AG04450 (cell line): ENCODE results near the gene TOR1A. TPM values are rescaled to one million over a fixed set of nuclear protein-coding genes. Genes with fewer than 3 reads are reported as not detected.

ENCODE experiments used
- CTCF ChIA-PET: fragments of 300-600, 350-600 bp; formaldehyde crosslinking; extraction: SDS; loops from one replicate; lab custom pipeline; 2022; ENCODE audit warnings: antibody characterized with exemption, inconsistent platforms; lab: Charles Lee
- POLR2A ChIA-PET: fragments of 350-600 bp; formaldehyde crosslinking; extraction: SDS; loops from one replicate; lab custom pipeline; 2021; ENCODE audit warnings: antibody characterized with exemption, inconsistent platforms; lab: Yijun Ruan, JAX
- DNase-seq: peaks from one replicate; pipeline ENCODE4 v3.0.0-alpha.2; 2011; ENCODE audit warnings: low read depth, low spot score
- H3K27ac ChIP-seq: one replicate; pipeline ENCODE4 v1.5.1; 2012; ENCODE audit warnings: low read depth, low read length, control low read depth
- H3K27me3 ChIP-seq: one replicate; pipeline ENCODE4 v1.6.0; 2012; ENCODE audit warnings: low read length; ENCODE audit not compliant: control insufficient read depth, insufficient read depth
- H3K4me3 ChIP-seq: 2 replicates; pipeline ENCODE4 v1.5.1; 2011; ENCODE audit warnings: mild to moderate bottlenecking, low read depth, low read length, control low read depth
- H3K9me3 ChIP-seq: 2 replicates; pipeline ENCODE4 v1.5.1; 2012; ENCODE audit warnings: low read length; ENCODE audit not compliant: control insufficient read depth, insufficient read depth
- CTCF ChIP-seq: IDR thresholded peaks from 2 replicates; pipeline ENCODE4 v1.5.1; 2011; ENCODE audit warnings: low read depth, low read length, control low read depth, inconsistent platforms
- polyA plus RNA-seq: library from polyadenylated mRNA; depleted of rRNA; stranded (reverse); fragments of >200 nt; gene quantifications from 2 replicates; pipeline ENCODE4 v1.2.3, GENCODE V29; 2011

Gene TOR1A
- polyA plus RNA-seq, 1 experiment: 78.5 TPM

GRCh38 chr9:129868023-129868871, 44.3 kb upstream of the TOR1A start:
- H3K27ac ChIP-seq: no peak overlapping the region
- ChIA-PET CTCF (interaction anchor here (0.5 kb wide), 1 partner anchor 232 kb away, joined by 5 read pairs; no protein-coding TSS in a partner anchor), POLR2A (interaction anchor here (0.5 kb wide), 1 partner anchor 978 kb away, joined by 3 read pairs; no protein-coding TSS in a partner anchor)
- H3K27me3 ChIP-seq: no peaks in the 10 kb centered on the region
- H3K4me3 ChIP-seq: no peak overlapping the region
- no peak for DNase-seq
- no peaks in the 10 kb centered on the region for H3K9me3 ChIP-seq
- no peak for TF ChIP-seq CTCF

DNA sequence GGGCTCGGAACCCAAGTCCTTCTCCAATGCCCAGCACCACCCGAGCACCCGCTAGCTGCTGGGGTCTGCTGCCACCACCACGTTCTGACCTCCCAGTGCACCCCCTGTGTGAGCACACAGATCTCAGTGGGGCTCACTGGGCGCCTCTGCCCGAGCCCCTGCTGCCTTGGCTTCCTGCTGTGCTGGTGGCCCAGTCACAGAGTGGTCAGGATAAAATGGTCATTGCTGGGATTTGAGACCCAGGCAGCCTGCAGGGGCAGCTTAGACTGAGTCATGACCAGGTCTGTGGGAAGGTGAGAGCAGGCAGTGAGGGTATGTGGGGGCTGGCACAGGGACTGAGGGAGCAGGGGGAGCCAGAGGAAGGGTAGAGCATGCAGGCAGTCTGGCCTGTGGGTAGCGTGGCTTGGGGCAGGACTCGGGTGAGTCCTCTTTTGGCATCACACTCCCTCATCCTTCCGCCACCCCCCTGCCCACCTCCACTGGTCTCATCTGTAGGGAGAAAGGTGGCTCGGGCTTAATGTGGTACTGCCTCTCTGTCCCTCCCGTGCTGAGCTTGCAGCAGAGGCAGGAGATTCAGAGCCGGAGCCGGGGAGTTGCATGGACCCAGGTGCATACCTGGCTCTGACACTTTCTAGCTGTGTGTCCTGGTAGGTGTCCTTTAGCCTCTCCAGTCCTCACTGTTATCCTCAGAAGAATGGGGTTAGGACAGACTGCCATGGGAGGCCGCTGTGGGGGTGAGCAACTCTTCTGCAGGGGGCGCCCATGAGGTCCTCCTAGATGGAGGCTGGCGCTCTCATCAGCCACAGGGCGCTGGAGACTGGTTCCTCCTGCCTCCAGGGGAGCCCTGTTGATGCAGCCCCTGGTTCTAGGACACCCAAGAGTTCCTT, 43.4 kb upstream of the TOR1A start:
- H3K4me3 ChIP-seq: no peak overlapping the region
- POLR2A ChIA-PET: interaction anchor here (0.6 kb wide), 1 partner anchor 70 kb away, joined by 5 read pairs; no protein-coding TSS in a partner anchor
- H3K9me3 ChIP-seq: no peaks in the 10 kb centered on the region
- CTCF ChIA-PET: interaction anchor here (0.5 kb wide), 1 partner anchor 233 kb away, joined by 5 read pairs; no protein-coding TSS in a partner anchor
- TF ChIP-seq CTCF: no peak
- no peaks in the 10 kb centered on the region for H3K27me3 ChIP-seq
- H3K27ac ChIP-seq: no peak overlapping the region
- no peak for DNase-seq

GRCh38 chr9:129866394-129867135, 42.6 kb upstream of the TOR1A start:
- ChIA-PET CTCF (no interaction called here), POLR2A (interaction anchor here (0.6 kb wide), 1 partner anchor 70 kb away, joined by 5 read pairs; no protein-coding TSS in a partner anchor)
- TF ChIP-seq CTCF: no peak
- DNase-seq: no peak
- no peak overlapping the region for H3K4me3 ChIP-seq
- no peak overlapping the region for H3K27ac ChIP-seq
- H3K9me3 ChIP-seq: no peaks in the 10 kb centered on the region
- H3K27me3 ChIP-seq: no peaks in the 10 kb centered on the region

DNA sequence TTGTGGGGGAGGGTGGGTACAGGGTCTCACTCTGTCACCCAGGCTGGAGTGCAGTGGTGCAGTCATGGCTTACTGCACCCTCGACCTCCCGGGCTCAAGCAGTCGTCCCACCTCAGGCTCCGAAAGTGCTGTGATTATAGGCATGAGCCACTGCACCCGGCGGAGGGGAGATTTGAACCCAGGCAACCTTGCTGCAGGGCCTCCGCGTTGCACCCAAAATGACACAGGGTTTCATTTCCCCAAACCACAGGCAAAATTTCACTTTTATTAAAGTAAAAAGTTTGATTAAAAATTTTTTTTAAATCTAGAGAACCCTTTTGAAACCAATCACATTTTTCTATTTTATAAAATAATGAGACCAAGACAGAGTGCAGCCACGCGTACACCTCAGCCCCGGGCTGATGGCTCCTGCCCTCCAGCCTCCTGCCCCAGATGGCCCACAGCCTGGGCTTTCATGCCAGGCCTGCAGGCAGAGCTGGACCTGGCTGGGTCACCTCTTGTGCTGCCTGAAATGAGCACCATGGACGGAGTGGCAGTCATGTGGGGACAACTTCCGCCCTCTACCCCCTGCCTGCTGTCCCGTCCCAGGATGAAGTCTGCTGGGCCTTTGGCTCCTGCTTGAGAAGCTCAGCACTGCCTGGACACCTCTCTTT, 41.9 kb upstream of the TOR1A start:
- H3K9me3 ChIP-seq: no peaks in the 10 kb centered on the region
- no peak for DNase-seq
- H3K27me3 ChIP-seq: no peaks in the 10 kb centered on the region
- no peak overlapping the region for H3K4me3 ChIP-seq
- ChIA-PET POLR2A (no interaction called here), CTCF (no interaction called here)
- no peak overlapping the region for H3K27ac ChIP-seq
- TF ChIP-seq CTCF: no peak
